Measurements from ENCODE around the gene SOX5.
A peak's percentile ranks its signal among the peaks of the same experiment; 100 is the strongest.

Gene SOX5

DNA sequence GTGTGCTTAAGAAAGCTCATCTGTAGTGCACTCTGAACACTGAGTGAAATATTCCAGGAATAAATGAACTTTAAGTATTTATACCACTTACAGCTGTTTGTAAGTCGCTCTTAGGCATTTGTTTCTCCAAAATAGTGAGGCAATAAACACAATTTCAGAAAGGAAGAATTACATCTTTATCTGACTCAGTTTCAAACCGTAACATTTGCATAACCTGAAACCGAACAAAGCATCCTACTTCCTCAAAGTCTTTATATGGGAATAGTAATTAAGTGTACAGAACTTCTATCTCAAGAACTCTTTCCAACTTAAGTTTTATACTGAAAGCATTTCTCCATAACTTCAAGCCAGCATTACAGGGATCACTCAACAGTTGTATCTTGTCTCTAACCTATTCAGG lies 58.4 kb downstream of the SOX5 start:
- no peak for DNase-seq (ENCODE audit: low read depth)
- no peak for TF ChIP-seq CTCF (IDR thresholded peaks at IDR 0.05; ENCODE audit: low read length, missing control alignments)

DNA sequence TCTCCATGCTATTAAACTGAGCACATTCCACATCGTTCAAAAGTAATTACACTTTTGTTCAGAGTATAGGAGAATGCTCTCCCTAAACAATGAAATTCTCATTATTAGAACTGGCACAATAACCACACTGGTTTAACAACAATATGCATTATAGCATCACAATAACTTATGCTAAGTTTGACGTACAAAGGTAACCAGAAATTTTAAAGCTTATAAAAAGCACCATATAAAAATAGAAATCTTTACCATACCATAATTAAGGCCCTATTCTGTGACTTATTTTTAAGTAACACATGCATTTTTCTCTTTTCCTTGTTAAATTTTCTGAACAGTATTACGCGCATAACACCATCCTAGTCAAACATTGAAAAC lies 60.4 kb downstream of the SOX5 start:
- DNase-seq (ENCODE audit: low read depth) = no peak
- H3K4me3 ChIP-seq (replicated peaks; ENCODE audit: low read depth, low read length) = no peak overlapping the region
- no peak for TF ChIP-seq CTCF (IDR thresholded peaks at IDR 0.05; ENCODE audit: low read length, missing control alignments)

More for the DNA sequence above, 58.4 kb downstream of the SOX5 start:
- no peak overlapping the region for H3K4me3 ChIP-seq (replicated peaks; ENCODE audit: low read depth, low read length)

- DNase-seq (ENCODE audit: low read depth) = peak; percentile 6
- TF ChIP-seq CTCF (IDR thresholded peaks at IDR 0.05; ENCODE audit: low read length, missing control alignments) = no peak
- H3K4me3 ChIP-seq (replicated peaks; ENCODE audit: low read depth, low read length) = no peak overlapping the region
Measured at GRCh38 chr12:23888396-23889068, 60.9 kb downstream of the SOX5 start.

- TF ChIP-seq CTCF (IDR thresholded peaks at IDR 0.05; ENCODE audit: low read length, missing control alignments) = no peak
- no peak overlapping the region for H3K4me3 ChIP-seq (replicated peaks; ENCODE audit: low read depth, low read length)
- DNase-seq (ENCODE audit: low read depth) = peak; percentile 40
Measured at GRCh38 chr12:23887055-23887835, 62.2 kb downstream of the SOX5 start.

GRCh38 chr12:23885394-23885793 lies 64.1 kb downstream of the SOX5 start:
- H3K4me3 ChIP-seq (replicated peaks; ENCODE audit: low read depth, low read length) = no peak overlapping the region
- TF ChIP-seq CTCF (IDR thresholded peaks at IDR 0.05; ENCODE audit: low read length, missing control alignments) = no peak
- no peak for DNase-seq (ENCODE audit: low read depth)

DNA sequence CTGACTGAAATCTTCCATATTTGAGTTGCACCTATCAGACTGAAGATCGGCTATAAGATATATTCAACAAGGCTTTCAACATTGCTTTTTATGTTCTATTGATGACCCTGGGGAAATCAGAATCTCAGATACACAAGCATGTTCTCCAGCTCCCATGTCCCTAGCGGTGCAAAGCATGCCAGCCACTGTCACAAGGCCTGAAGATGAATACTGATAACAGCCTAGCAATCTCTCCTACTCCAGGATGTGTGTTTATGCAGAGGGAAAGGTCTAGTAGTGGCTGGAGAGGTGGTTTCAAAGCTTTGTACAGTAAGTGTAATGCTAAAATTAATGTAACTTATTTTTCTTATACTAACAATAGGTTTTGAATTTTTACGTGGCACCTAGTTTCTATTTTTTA lies 64.6 kb downstream of the SOX5 start:
- no peak for DNase-seq (ENCODE audit: low read depth)
- no peak for TF ChIP-seq CTCF (IDR thresholded peaks at IDR 0.05; ENCODE audit: low read length, missing control alignments)
- H3K4me3 ChIP-seq (replicated peaks; ENCODE audit: low read depth, low read length) = no peak overlapping the region
